ENCODE data around the gene RABGAP1L.
"Not testable (repeated sequence)": the region's sequence is repeated elsewhere in the genome, so short reads cannot be mapped to it uniquely, and the experiment has no call there.

RABGAP1L gene

GRCh38 chr1:174469052-174469451, 309.7 kb downstream of the RABGAP1L start:
- DNase-seq = no peak

- no peak for DNase-seq
Observed at GRCh38 chr1:174469687-174470086, 310.4 kb downstream of the RABGAP1L start.

GRCh38 chr1:174479281-174479680, 320.0 kb downstream of the RABGAP1L start:
- DNase-seq = no peak

- no peak for DNase-seq
Observed at GRCh38 chr1:174480324-174480723, 321.0 kb downstream of the RABGAP1L start.

GRCh38 chr1:174491606-174492005, 332.3 kb downstream of the RABGAP1L start:
- no peak for DNase-seq

GRCh38 chr1:174497478-174497877, 338.2 kb downstream of the RABGAP1L start:
- DNase-seq = no peak

GRCh38 chr1:174516755-174517154, 357.4 kb downstream of the RABGAP1L start:
- not testable (repeated sequence) for DNase-seq

GRCh38 chr1:174519844-174520243, 360.5 kb downstream of the RABGAP1L start:
- no peak for DNase-seq

GRCh38 chr1:174531751-174532150, 372.4 kb downstream of the RABGAP1L start:
- no peak for DNase-seq

- no peak for DNase-seq
Observed at GRCh38 chr1:174534789-174535188, 375.5 kb downstream of the RABGAP1L start.

- no peak for DNase-seq
Observed at GRCh38 chr1:174535207-174535606, 375.9 kb downstream of the RABGAP1L start.

- DNase-seq = not testable (repeated sequence)
Observed at GRCh38 chr1:174543421-174543820, 384.1 kb downstream of the RABGAP1L start.

GRCh38 chr1:174550296-174550695, 391.0 kb downstream of the RABGAP1L start:
- DNase-seq = no peak

GRCh38 chr1:174556392-174556791, 397.1 kb downstream of the RABGAP1L start:
- no peak for DNase-seq

- no peak for DNase-seq
Observed at GRCh38 chr1:174568551-174568950, 409.2 kb downstream of the RABGAP1L start.

GRCh38 chr1:174569240-174569639, 409.9 kb downstream of the RABGAP1L start:
- no peak for DNase-seq

GRCh38 chr1:174572771-174573170, 413.5 kb downstream of the RABGAP1L start:
- no peak for DNase-seq

GRCh38 chr1:174576120-174576519, 416.8 kb downstream of the RABGAP1L start:
- not testable (repeated sequence) for DNase-seq

GRCh38 chr1:174577681-174578080, 418.4 kb downstream of the RABGAP1L start:
- DNase-seq = no peak

GRCh38 chr1:174580801-174581200, 421.5 kb downstream of the RABGAP1L start:
- DNase-seq = no peak

- DNase-seq = no peak
Observed at GRCh38 chr1:174583316-174583715, 424.0 kb downstream of the RABGAP1L start.

GRCh38 chr1:174584071-174584470, 424.8 kb downstream of the RABGAP1L start:
- DNase-seq = no peak

- not testable (repeated sequence) for DNase-seq
Observed at GRCh38 chr1:174588618-174589017, 429.3 kb downstream of the RABGAP1L start.

GRCh38 chr1:174605198-174605597, 445.9 kb downstream of the RABGAP1L start:
- DNase-seq = no peak

- no peak for DNase-seq
Observed at GRCh38 chr1:174606471-174606870, 447.2 kb downstream of the RABGAP1L start.

GRCh38 chr1:174617905-174618304, 458.6 kb downstream of the RABGAP1L start:
- DNase-seq = not testable (repeated sequence)

All from CD4-positive, alpha-beta T cell treated with Interleukin-17A for 4 hours (primary cell).